NT2/D1 (cell line): Measurements from ENCODE around the gene DPYSL5.

Experiments
- DNase-seq: peaks from one replicate; pipeline ENCODE4 v3.0.0-alpha.2; 2011; ENCODE audit warnings: low read depth, low spot score
- H3K27me3 ChIP-seq: 2 replicates; pipeline ENCODE4 v1.6.0; 2011; ENCODE audit warnings: mild to moderate bottlenecking; ENCODE audit not compliant: insufficient read length, insufficient read depth
- H3K36me3 ChIP-seq: 2 replicates; pipeline ENCODE4 v1.6.1; 2011; ENCODE audit warnings: mild to moderate bottlenecking, low read length, mixed read lengths; ENCODE audit not compliant: insufficient read depth, insufficient read length
- H3K4me1 ChIP-seq: 2 replicates; pipeline ENCODE4 v1.5.1; 2011; ENCODE audit not compliant: insufficient read depth, insufficient read length
- H3K4me3 ChIP-seq: 2 replicates; pipeline ENCODE4 v1.5.1; 2011; ENCODE audit warnings: low read depth; ENCODE audit not compliant: insufficient read length
- H3K9ac ChIP-seq: 2 replicates; pipeline ENCODE4 v1.6.0; 2011; ENCODE audit warnings: low read depth; ENCODE audit not compliant: insufficient read length
- H3K9me3 ChIP-seq: 2 replicates; pipeline ENCODE4 v1.5.1; 2011; ENCODE audit warnings: mild to moderate bottlenecking, low read length; ENCODE audit not compliant: insufficient read depth
- SUZ12 ChIP-seq: IDR thresholded peaks from 2 replicates; pipeline ENCODE4 v1.6.1; 2011; ENCODE audit not compliant: insufficient read length, insufficient read depth; ENCODE audit errors: extremely low read depth
- YY1 ChIP-seq: IDR thresholded peaks from 2 replicates; pipeline ENCODE4 v1.6.1; 2011; ENCODE audit not compliant: insufficient read length, insufficient read depth
- ZNF274 ChIP-seq: IDR thresholded peaks from 2 replicates; pipeline ENCODE4 v1.6.1; 2011; ENCODE audit warnings: mild to moderate bottlenecking, low read depth, low read length

DPYSL5 gene

GRCh38 chr2:26957534-26957933, 109.6 kb downstream of the DPYSL5 start:
- H3K9me3 ChIP-seq: no peaks in the 10 kb centered on the region
- TF ChIP-seq SUZ12 (no peak), ZNF274 (no peak), YY1 (no peak)
- no peak overlapping the region for H3K9ac ChIP-seq
- no peak overlapping the region for H3K4me3 ChIP-seq
- H3K4me1 ChIP-seq: no peaks in the 10 kb centered on the region
- no peaks in the 10 kb centered on the region for H3K36me3 ChIP-seq
- H3K27me3 ChIP-seq: peaks cover 4% of the 10 kb centered on the region
- DNase-seq: no peak

GRCh38 chr2:26959331-26959730, 111.4 kb downstream of the DPYSL5 start:
- DNase-seq: no peak
- H3K9me3 ChIP-seq: no peaks in the 10 kb centered on the region
- no peaks in the 10 kb centered on the region for H3K36me3 ChIP-seq
- TF ChIP-seq YY1: no peak
- TF ChIP-seq SUZ12: no peak
- no peak for TF ChIP-seq ZNF274
- H3K27me3 ChIP-seq: peaks cover 4% of the 10 kb centered on the region
- no peak overlapping the region for H3K9ac ChIP-seq
- H3K4me1 ChIP-seq: no peaks in the 10 kb centered on the region
- H3K4me3 ChIP-seq: no peak overlapping the region

GRCh38 chr2:26964446-26965130, 116.7 kb downstream of the DPYSL5 start:
- DNase-seq: no peak
- Histone ChIP-seq H3K27me3 (peaks cover 20% of the 10 kb centered on the region), H3K4me3 (no peak overlapping the region), H3K9me3 (no peaks in the 10 kb centered on the region), H3K4me1 (no peaks in the 10 kb centered on the region), H3K36me3 (no peaks in the 10 kb centered on the region), H3K9ac (no peak overlapping the region)
- TF ChIP-seq ZNF274: no peak
- no peak for TF ChIP-seq YY1
- no peak for TF ChIP-seq SUZ12

- DNase-seq: no peak
- Histone ChIP-seq H3K9me3 (no peaks in the 10 kb centered on the region), H3K4me1 (no peaks in the 10 kb centered on the region), H3K27me3 (peaks cover 38% of the 10 kb centered on the region), H3K36me3 (no peaks in the 10 kb centered on the region), H3K9ac (no peak overlapping the region), H3K4me3 (no peak overlapping the region)
- TF ChIP-seq SUZ12 (no peak), YY1 (no peak), ZNF274 (no peak)
Measured at GRCh38 chr2:26968001-26968400, 120.1 kb downstream of the DPYSL5 start.

- H3K4me3 ChIP-seq: no peak overlapping the region
- H3K36me3 ChIP-seq: no peaks in the 10 kb centered on the region
- no peaks in the 10 kb centered on the region for H3K4me1 ChIP-seq
- TF ChIP-seq ZNF274: no peak
- TF ChIP-seq SUZ12: no peak
- no peak for TF ChIP-seq YY1
- no peak overlapping the region for H3K9ac ChIP-seq
- no peaks in the 10 kb centered on the region for H3K9me3 ChIP-seq
- DNase-seq: no peak
- H3K27me3 ChIP-seq: peaks cover 41% of the 10 kb centered on the region
Measured at GRCh38 chr2:26969077-26969844, 121.3 kb downstream of the DPYSL5 start.

GRCh38 chr2:26970244-26970927, 122.5 kb downstream of the DPYSL5 start, which contains the start of gene MAPRE3:
Gene MAPRE3 (plus strand): TSS chr2:26970637. CDS start chr2:27022219, 51,582 bp downstream.
- H3K9ac ChIP-seq: peak within 1 kb of the TSS; percentile 67
- H3K27me3 ChIP-seq: peaks cover 41% of the 10 kb centered on the region
- no peaks in the 10 kb centered on the region for H3K9me3 ChIP-seq
- TF ChIP-seq YY1 (no peak), SUZ12 (no peak), ZNF274 (no peak)
- H3K4me1 ChIP-seq: peaks cover 2% of the 10 kb centered on the region
- peak within 1 kb of the TSS; percentile 45 for H3K4me3 ChIP-seq
- no peaks in the 10 kb centered on the region for H3K36me3 ChIP-seq
- peak; percentile 88 for DNase-seq
